ENCODE measurements around the gene PAM. TPM values are rescaled to one million over a fixed set of nuclear protein-coding genes. Genes with fewer than 3 reads are reported as not detected.
"Not testable (repeated sequence)": the region's sequence is repeated elsewhere in the genome, so short reads cannot be mapped to it uniquely, and the experiment has no call there.

PAM gene
- total RNA-seq, 4 donors from 2014 or later: 113 to 178 (median 130) TPM

- TF ChIP-seq CTCF (IDR thresholded peaks at IDR 0.05): no peak
- no peak for ATAC-seq (ENCODE audit: low FRiP score)
- DNase-seq (ENCODE audit: low spot score): no peak
Measured at GRCh38 chr5:102895976-102896375, 140.9 kb downstream of the PAM start.

GRCh38 chr5:102901424-102902134 is 146.5 kb downstream of the PAM start:
- no peak for TF ChIP-seq CTCF (IDR thresholded peaks at IDR 0.05)
- DNase-seq (ENCODE audit: low spot score): no peak
- no peak for ATAC-seq (ENCODE audit: low FRiP score)

- no peak for DNase-seq (ENCODE audit: low spot score)
- no peak for TF ChIP-seq CTCF (IDR thresholded peaks at IDR 0.05)
- ATAC-seq (ENCODE audit: low FRiP score): no peak
Measured at GRCh38 chr5:102902135-102902448, 147.0 kb downstream of the PAM start.

- ATAC-seq (ENCODE audit: low FRiP score): no peak
- no peak for TF ChIP-seq CTCF (IDR thresholded peaks at IDR 0.05)
Measured at GRCh38 chr5:102902647-102903046, 147.5 kb downstream of the PAM start.

GRCh38 chr5:102903074-102903871 is 148.2 kb downstream of the PAM start:
- no peak for TF ChIP-seq CTCF (IDR thresholded peaks at IDR 0.05)
- no peak for DNase-seq (ENCODE audit: low spot score)

More at GRCh38 chr5:102902647-102903046, 147.5 kb downstream of the PAM start:
- no peak for DNase-seq (ENCODE audit: low spot score)

GRCh38 chr5:102905056-102905455 is 150.0 kb downstream of the PAM start:
- TF ChIP-seq CTCF (IDR thresholded peaks at IDR 0.05): no peak
- DNase-seq (ENCODE audit: low spot score): no peak
- ATAC-seq (ENCODE audit: low FRiP score): no peak

More at GRCh38 chr5:102903074-102903871, 148.2 kb downstream of the PAM start:
- ATAC-seq (ENCODE audit: low FRiP score): no peak

- DNase-seq (ENCODE audit: low spot score); ATAC-seq (ENCODE audit: low FRiP score): not testable (repeated sequence)
Measured at GRCh38 chr5:102907099-102907498, 152.0 kb downstream of the PAM start.

Measured in omental fat pad (tissue), 4 donors.